ENCODE measurements around the gene SAMD5. TPM values are rescaled to one million over a fixed set of nuclear protein-coding genes. Genes with fewer than 3 reads are reported as not detected.

The SAMD5 gene
- total RNA-seq, 1 donor from 2014 or later = not detected

DNA sequence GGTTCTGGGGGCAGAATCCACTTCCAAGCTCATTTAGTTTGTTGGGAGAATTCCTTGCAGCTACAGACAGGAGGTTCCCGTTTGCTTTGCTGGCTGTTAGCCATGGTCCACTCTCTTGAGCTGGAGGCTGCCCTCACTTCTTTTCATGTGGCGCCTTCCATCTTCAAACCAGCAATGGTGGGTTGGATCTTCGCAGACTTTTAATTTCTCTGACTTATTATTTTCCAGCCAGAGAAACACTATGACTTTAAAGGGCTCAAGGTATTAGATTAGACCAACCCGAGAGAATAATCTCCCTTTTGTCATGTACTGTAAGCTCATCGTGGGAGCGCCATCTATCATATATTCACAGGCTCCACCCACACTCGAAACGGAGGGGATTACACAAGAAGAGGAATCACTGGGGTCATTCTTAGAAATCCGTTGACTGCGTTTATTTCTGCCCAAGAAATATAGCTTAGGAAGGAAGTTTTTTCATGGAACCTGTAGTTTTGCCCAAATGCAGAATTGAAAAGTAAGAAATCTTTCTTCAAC, 38.9 kb downstream of the SAMD5 start:
- TF ChIP-seq, protein P1, sequence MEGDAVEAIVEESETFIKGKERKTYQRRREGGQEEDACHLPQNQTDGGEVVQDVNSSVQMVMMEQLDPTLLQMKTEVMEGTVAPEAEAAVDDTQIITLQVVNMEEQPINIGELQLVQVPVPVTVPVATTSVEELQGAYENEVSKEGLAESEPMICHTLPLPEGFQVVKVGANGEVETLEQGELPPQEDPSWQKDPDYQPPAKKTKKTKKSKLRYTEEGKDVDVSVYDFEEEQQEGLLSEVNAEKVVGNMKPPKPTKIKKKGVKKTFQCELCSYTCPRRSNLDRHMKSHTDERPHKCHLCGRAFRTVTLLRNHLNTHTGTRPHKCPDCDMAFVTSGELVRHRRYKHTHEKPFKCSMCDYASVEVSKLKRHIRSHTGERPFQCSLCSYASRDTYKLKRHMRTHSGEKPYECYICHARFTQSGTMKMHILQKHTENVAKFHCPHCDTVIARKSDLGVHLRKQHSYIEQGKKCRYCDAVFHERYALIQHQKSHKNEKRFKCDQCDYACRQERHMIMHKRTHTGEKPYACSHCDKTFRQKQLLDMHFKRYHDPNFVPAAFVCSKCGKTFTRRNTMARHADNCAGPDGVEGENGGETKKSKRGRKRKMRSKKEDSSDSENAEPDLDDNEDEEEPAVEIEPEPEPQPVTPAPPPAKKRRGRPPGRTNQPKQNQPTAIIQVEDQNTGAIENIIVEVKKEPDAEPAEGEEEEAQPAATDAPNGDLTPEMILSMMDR (IDR thresholded peaks at IDR 0.05) = no peak
- no peaks in the 10 kb centered on the region for H3K36me3 Mint-ChIP-seq (ENCODE audit: low read depth)
- intact Hi-C loops (cut with micrococcal nuclease) = no loop called here
- H3K9me3 Mint-ChIP-seq = peaks cover 3% of the 10 kb centered on the region
- H3K4me1 Mint-ChIP-seq = no peaks in the 10 kb centered on the region
- ATAC-seq (ENCODE audit: low read depth) (no peak), DNase-seq (no peak)
- no peak overlapping the region for H3K27ac Mint-ChIP-seq
- no peak overlapping the region for H3K4me3 Mint-ChIP-seq
- ChIA-PET CTCF (no interaction called here), POLR2A (no interaction called here)
- H3K27me3 Mint-ChIP-seq = peaks cover 2% of the 10 kb centered on the region

GRCh38 chr6:147548921-147549475, 40.5 kb downstream of the SAMD5 start:
- CTCF ChIA-PET = no interaction called here
- POLR2A ChIA-PET = no interaction called here
- peaks cover 2% of the 10 kb centered on the region for H3K27me3 Mint-ChIP-seq
- intact Hi-C loops (cut with micrococcal nuclease) = no loop called here
- no peak overlapping the region for H3K27ac Mint-ChIP-seq
- TF ChIP-seq, protein P1 (IDR thresholded peaks at IDR 0.05) = no peak
- no peak overlapping the region for H3K4me3 Mint-ChIP-seq
- H3K36me3 Mint-ChIP-seq (ENCODE audit: low read depth) = no peaks in the 10 kb centered on the region
- no peaks in the 10 kb centered on the region for H3K4me1 Mint-ChIP-seq
- H3K9me3 Mint-ChIP-seq = peaks cover 3% of the 10 kb centered on the region
- ATAC-seq (ENCODE audit: low read depth) (no peak), DNase-seq (no peak)

GRCh38 chr6:147549531-147549930, 41.0 kb downstream of the SAMD5 start:
- no peaks in the 10 kb centered on the region for H3K4me1 Mint-ChIP-seq
- H3K27me3 Mint-ChIP-seq = peaks cover 2% of the 10 kb centered on the region
- peaks cover 3% of the 10 kb centered on the region for H3K9me3 Mint-ChIP-seq
- TF ChIP-seq, protein P1 (IDR thresholded peaks at IDR 0.05) = no peak
- no peak for ATAC-seq (ENCODE audit: low read depth)
- DNase-seq = no peak
- no peaks in the 10 kb centered on the region for H3K36me3 Mint-ChIP-seq (ENCODE audit: low read depth)
- no peak overlapping the region for H3K4me3 Mint-ChIP-seq
- ChIA-PET CTCF (no interaction called here), POLR2A (no interaction called here)
- H3K27ac Mint-ChIP-seq = no peak overlapping the region
- intact Hi-C loops (cut with micrococcal nuclease) = no loop called here

DNA sequence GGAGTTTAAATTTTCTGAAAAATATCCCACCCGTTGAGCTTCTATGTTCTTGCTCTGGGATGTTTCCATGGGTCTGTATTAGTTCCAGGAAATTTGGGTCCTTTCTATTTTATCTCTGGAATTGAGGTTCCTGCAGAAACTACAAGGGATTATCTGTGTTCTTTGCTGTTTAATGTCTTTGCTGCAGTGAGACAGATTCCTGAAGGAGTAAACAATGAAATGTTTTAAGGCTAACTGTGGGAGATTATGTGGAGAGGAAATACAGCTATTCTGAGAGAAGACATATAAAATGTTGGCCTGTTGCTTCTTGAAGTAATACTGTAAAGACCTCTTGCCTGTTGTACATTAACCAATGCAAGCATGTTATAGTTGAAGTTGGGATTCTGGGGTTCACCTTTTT, 43.5 kb downstream of the SAMD5 start:
- H3K9me3 Mint-ChIP-seq = peaks cover 3% of the 10 kb centered on the region
- no peak for ATAC-seq (ENCODE audit: low read depth)

GRCh38 chr6:147553099-147553498, 44.6 kb downstream of the SAMD5 start:
- POLR2A ChIA-PET = no interaction called here
- no peak overlapping the region for H3K27ac Mint-ChIP-seq
- DNase-seq (no peak), ATAC-seq (ENCODE audit: low read depth) (no peak)
- H3K9me3 Mint-ChIP-seq = peaks cover 3% of the 10 kb centered on the region
- TF ChIP-seq, protein P1 (IDR thresholded peaks at IDR 0.05) = no peak
- peaks cover 2% of the 10 kb centered on the region for H3K27me3 Mint-ChIP-seq
- no peaks in the 10 kb centered on the region for H3K36me3 Mint-ChIP-seq (ENCODE audit: low read depth)
- intact Hi-C loops (cut with micrococcal nuclease) = no loop called here
- CTCF ChIA-PET = no interaction called here
- H3K4me1 Mint-ChIP-seq = no peaks in the 10 kb centered on the region
- no peak overlapping the region for H3K4me3 Mint-ChIP-seq

More for the DNA sequence above, 43.5 kb downstream of the SAMD5 start:
- intact Hi-C loops (cut with micrococcal nuclease) = no loop called here
- Mint-ChIP-seq H3K27me3 (peaks cover 2% of the 10 kb centered on the region), H3K36me3 (ENCODE audit: low read depth) (no peaks in the 10 kb centered on the region), H3K4me3 (no peak overlapping the region), H3K27ac (no peak overlapping the region), H3K4me1 (no peaks in the 10 kb centered on the region)
- CTCF ChIA-PET = no interaction called here
- DNase-seq = no peak
- TF ChIP-seq, protein P1 (IDR thresholded peaks at IDR 0.05) = no peak
- POLR2A ChIA-PET = no interaction called here
